Measurements from ENCODE around the gene LRP1B.
"Not testable (repeated sequence)": the region's sequence is repeated elsewhere in the genome, so short reads cannot be mapped to it uniquely, and the experiment has no call there.

Gene LRP1B

GRCh38 chr2:140565756-140566155 lies 1565.1 kb downstream of the LRP1B start:
- DNase-seq: no peak

DNA sequence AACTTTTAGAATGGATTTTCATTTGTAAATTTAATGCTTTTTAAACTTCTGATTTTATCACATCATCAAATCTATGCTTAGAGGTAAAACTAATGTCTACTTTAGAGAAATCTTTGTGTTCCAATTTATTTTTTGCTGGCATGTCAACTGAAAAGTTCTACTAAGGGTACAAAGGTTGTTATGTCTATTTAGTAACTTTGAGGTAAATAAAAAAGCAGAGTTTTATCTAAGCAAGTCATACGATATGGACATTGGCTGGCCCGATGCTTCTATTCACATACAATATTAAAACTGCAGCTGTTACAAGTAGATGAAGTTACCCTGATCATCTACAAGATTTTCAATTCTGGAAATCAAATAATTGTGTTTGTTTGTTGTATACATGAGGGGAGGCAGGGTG lies 1575.1 kb downstream of the LRP1B start:
- no peak for DNase-seq

DNA sequence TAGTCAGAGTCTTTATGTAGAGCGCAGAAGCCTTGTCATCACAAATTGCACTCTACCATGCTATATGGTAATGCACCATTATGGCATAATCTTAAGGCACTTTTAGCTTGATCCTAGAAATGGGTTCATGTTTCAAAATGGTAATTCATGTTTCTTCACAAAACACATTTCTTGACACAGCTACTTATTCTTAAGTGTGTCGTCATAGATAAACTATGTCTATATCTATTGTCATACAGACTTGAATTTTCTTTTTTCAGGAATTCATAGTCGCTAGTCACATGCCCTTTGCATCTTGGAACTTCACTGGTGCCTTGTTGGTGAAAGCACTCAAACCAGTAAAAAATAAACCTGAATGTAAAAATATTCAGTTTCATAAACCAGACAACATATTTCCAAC lies 1578.2 kb downstream of the LRP1B start:
- DNase-seq: no peak

DNA sequence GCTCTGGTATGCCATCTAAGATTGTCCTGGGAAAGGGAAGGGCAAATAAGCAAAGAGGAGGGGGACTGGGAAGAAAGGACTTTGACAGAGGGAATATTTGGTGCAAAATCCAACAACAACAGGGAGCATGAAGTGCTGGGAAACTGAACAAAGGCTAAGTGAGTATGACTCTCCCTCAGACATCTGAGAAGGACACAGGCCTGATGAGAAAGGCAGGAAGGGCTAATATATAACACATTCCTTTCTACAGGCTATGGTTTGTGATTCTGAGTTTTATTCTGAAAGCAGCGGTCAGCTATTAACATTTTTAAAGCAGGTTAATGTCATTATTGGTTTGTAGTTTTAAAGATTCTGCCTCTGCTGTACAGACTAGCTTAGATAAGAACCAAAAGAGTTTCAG lies 1579.5 kb downstream of the LRP1B start:
- no peak for DNase-seq

DNA sequence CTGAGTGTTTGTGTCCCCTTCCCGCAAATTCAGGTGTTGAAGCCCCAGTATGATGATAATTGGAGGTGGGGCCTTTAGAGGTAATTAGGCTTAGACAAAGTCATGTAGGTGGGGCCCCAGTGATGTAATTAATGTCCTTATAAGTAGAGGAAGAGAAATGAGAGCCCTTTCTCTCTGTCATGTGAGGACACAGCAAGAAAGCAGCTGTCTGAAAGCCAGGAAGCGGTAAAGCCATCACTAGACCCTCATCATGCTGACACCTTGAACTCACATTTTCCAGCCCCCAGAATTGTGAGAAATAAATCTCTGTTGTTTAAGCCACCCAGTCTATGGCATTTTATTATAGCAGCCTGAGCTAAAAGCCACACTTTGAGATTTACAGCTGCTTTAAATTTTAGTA lies 1580.0 kb downstream of the LRP1B start:
- no peak for DNase-seq

DNA sequence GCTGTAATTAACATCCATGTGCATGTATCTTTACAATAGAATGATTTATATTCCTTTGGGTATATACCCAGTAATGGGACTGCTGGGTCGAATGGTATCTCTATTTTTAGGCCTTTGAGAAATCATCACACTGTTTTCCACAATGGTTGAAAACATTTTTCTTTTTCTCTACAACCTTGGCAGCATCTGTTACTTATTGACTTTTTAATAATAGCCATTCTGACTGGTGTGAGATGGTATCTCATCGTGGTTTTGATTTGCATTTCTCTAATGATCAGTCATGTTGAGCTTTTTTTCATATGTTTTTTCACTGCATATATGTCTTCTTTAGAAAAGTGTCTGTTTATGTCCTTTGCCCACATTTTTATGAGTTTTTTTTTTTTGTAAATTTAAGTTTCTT lies 1586.0 kb downstream of the LRP1B start:
- not testable (repeated sequence) for DNase-seq

GRCh38 chr2:140542627-140543026 lies 1588.2 kb downstream of the LRP1B start:
- no peak for DNase-seq

DNA sequence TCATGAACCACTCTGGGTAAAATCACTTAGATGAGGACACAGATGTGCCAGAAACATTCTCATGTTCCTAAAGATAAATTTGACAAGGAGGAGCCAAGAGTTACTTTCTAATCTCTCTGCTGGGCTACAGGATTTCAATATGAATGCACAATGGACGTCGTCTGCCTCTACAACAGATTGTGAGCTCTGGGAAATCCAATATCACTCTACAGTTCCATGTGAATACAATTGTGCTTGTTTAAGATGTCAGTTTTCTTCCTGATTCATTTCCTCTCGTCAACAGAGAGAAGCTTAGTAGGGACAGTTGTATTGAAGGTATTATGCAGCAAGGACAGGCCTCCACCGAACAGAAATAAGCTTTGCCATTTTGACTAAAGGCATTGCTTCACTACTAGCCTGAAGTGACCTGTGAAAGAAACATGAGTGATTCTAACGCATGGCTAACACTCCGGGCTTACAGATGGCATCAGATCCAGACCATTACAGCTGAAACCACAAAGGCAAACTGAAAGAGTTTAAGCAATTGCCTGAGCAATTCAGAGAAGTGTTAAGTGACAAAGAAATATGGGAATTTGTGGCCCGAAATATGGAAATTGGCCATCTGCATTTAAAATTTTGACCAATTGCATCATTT lies 1591.5 kb downstream of the LRP1B start:
- no peak for DNase-seq

GRCh38 chr2:140529706-140530105 lies 1601.1 kb downstream of the LRP1B start:
- DNase-seq: no peak

- no peak for DNase-seq
Observed at GRCh38 chr2:140528982-140529381, 1601.8 kb downstream of the LRP1B start.

DNA sequence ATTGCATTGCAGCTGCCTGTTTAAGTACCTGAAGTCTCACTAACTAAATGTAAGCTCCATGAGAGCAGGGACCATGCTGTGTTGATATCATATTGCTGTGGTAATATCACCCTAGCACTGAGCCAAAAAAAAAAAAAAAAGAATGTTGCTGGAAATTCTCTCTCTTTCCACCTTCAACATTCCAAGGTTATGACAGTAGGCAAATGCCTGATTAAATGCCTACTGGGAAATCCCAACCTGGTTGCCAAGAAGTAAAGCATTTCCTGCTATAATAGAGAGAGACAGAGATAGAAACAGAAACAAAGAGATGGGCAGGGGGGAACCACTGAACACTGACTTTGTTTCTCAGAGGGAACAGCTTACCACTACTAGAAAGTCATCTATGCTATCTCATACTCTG lies 1604.2 kb downstream of the LRP1B start:
- no peak for DNase-seq

- no peak for DNase-seq
Observed at GRCh38 chr2:140512106-140512505, 1618.7 kb downstream of the LRP1B start.

DNA sequence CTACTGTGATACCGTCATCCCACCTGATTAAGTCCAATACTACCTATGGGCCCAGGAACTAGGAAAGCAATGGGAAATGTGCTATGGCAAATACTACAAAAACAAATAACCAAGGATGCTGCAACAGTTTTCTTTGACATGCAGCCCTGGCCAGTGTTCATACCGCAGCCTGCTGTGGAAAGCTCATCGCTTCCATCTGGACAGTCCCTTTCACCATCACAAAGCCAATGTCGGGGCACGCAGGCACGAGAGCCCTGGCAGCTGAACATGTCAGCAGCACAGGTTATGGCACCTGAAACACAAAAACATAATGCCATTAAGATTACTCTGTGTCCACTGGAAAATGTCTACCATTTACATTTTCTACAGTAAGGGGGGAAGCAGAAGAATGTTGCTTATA lies 1621.1 kb downstream of the LRP1B start:
- DNase-seq: no peak

- no peak for DNase-seq
Observed at GRCh38 chr2:140508756-140509155, 1622.1 kb downstream of the LRP1B start.

DNA sequence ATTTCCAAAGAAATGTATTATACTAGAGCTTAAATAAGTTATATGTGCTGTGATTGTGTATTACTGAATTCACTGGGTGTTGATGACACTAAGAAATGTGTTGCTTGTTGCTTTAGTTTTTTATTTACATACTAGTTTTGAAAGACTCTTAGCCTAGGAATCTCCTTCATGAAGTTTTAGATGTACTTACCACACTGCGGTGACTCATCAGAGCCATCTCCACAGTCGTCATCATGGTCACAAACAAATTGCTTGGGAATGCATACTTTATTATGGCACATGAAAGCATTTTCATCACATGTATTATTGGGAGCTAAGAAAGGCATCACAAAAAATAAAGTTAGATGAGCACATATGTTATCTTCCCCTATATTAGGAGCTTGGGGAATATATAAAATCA lies 1624.2 kb downstream of the LRP1B start:
- no peak for DNase-seq

GRCh38 chr2:140504601-140505000 lies 1626.2 kb downstream of the LRP1B start:
- DNase-seq: no peak

GRCh38 chr2:140502951-140503630 lies 1627.7 kb downstream of the LRP1B start:
- DNase-seq: no peak

- DNase-seq: no peak
Observed at GRCh38 chr2:140498360-140498759, 1632.5 kb downstream of the LRP1B start.

GRCh38 chr2:140496714-140497113 lies 1634.1 kb downstream of the LRP1B start:
- DNase-seq: no peak

- DNase-seq: no peak
Observed at GRCh38 chr2:140491876-140492275, 1638.9 kb downstream of the LRP1B start.

- DNase-seq: no peak
Observed at GRCh38 chr2:140489193-140489592, 1641.6 kb downstream of the LRP1B start.

- no peak for DNase-seq
Observed at GRCh38 chr2:140481136-140481535, 1649.7 kb downstream of the LRP1B start.

- DNase-seq: no peak
Observed at GRCh38 chr2:140473851-140474250, 1657.0 kb downstream of the LRP1B start.

DNA sequence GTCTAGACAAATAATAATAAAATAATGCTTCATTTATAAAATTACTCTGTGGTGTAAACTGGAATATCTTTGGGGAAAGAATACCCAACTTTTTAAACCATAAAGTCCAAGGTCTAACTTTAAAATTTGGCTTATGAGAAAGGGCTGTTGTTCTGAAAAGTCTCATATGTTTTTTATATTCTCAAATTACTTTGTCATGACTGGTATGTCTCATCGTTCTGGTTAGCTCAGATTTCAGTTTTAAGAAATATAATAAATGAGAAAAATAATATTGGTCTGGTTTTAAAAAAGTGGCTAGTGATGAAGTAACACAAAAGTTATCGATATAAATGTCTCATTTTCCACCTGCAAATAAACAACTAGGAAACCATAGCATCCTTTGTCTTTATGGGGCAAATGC lies 1658.1 kb downstream of the LRP1B start:
- DNase-seq: no peak

DNA sequence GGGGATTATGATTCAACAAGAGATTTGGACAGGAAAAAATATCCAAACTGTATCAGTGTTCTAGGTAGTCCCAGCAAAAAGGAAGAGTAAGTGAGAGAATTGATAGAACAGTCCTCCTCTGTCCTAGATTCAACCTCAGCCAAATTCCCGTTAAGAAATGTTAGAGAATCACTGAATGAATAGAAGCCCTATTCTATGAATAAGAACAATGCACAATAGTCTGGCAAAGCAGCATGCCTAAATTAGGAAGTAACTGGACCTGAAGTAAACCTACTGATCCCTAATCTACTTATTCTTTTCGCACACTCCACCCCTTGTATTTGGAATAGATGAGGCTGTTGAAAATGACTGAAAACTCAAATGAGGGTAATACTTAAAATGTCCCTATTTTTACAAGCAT lies 1665.5 kb downstream of the LRP1B start:
- DNase-seq: peak; percentile 76

Measured in NCI-H1048 (cell line).